NCI-H524 treated with DMSO at 0.1 percent for 48 hours (cell line): Measurements from ENCODE around the gene HSBP1.

Source experiments
- DNase-seq: peaks from one replicate; lab custom pipeline; 2025; lab: John Stamatoyannopoulos, UW

The HSBP1 gene

GRCh38 chr16:83839561-83839960 lies 31.8 kb downstream of the HSBP1 start:
- no peak for DNase-seq

- no peak for DNase-seq
These were observed 32.4 kb downstream of the HSBP1 start for GRCh38 chr16:83840060-83840617.

- DNase-seq, result no peak
These were observed 34.5 kb downstream of the HSBP1 start for GRCh38 chr16:83842291-83842690.

GRCh38 chr16:83842756-83843507 lies 35.2 kb downstream of the HSBP1 start:
- DNase-seq, result no peak

- no peak for DNase-seq
These were observed 35.9 kb downstream of the HSBP1 start for GRCh38 chr16:83843657-83844056.

GRCh38 chr16:83845263-83845662 lies 37.5 kb downstream of the HSBP1 start:
- DNase-seq, result no peak

- no peak for DNase-seq
These were observed 39.8 kb downstream of the HSBP1 start for GRCh38 chr16:83847371-83848225.

- no peak for DNase-seq
These were observed 41.6 kb downstream of the HSBP1 start for GRCh38 chr16:83849421-83849820.

- no peak for DNase-seq
These were observed 43.2 kb downstream of the HSBP1 start for GRCh38 chr16:83850947-83851346.

GRCh38 chr16:83851473-83851872 lies 43.7 kb downstream of the HSBP1 start:
- DNase-seq, result no peak

- no peak for DNase-seq
These were observed 45.0 kb downstream of the HSBP1 start for GRCh38 chr16:83852774-83853173.

GRCh38 chr16:83853834-83854233 lies 46.1 kb downstream of the HSBP1 start:
- DNase-seq, result no peak

GRCh38 chr16:83854420-83854819 lies 46.6 kb downstream of the HSBP1 start:
- no peak for DNase-seq

- no peak for DNase-seq
These were observed 49.0 kb downstream of the HSBP1 start for GRCh38 chr16:83856792-83857191.

GRCh38 chr16:83859265-83859664 lies 51.5 kb downstream of the HSBP1 start:
- no peak for DNase-seq

- DNase-seq, result no peak
These were observed 54.9 kb downstream of the HSBP1 start for GRCh38 chr16:83862661-83863060.

- DNase-seq, result no peak
These were observed 55.9 kb downstream of the HSBP1 start for GRCh38 chr16:83863682-83864081.
